ENCODE results near the gene CRNKL1.
"Not testable (repeated sequence)": the region's sequence is repeated elsewhere in the genome, so short reads cannot be mapped to it uniquely, and the experiment has no call there.

The CRNKL1 gene

DNA sequence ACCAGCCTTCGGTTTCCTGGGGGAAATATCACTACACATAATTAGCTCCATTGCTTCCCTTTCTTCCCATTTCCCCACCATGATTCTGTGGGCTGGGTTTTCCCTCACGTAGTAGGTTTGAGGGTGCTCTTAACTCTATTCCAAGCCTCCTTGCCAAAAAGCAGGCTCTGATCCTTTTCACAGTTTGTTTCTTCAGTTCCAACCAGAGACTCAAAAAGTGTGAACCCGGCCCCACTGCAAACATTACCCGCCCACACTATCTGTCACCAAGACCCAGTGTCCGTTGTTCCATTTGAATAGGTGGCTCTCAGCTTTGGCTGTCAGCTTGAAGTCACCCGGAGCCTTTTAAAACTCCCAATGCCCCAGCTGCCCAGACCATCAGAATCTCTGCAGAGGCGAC, 46.9 kb downstream of the CRNKL1 start:
- no peak for DNase-seq (ENCODE audit: low read depth)

DNA sequence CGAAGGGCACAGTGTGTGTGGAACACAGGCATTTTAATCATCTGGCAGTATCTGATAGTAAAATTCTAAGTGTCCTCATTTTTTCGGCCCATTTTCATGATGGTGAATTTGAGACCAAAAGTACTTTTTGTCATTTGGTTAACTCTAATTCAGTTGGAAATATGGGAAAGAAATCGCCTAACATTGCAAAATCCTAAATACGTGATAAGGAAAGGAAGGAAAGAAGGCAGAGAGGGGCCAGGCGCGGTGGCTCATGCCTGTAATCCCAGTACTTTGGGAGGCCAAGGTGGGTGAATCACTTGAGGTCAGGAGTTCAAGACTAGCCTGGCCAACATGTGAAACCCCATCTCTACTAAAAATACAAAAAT, 48.3 kb downstream of the CRNKL1 start:
- not testable (repeated sequence) for DNase-seq (ENCODE audit: low read depth)

DNA sequence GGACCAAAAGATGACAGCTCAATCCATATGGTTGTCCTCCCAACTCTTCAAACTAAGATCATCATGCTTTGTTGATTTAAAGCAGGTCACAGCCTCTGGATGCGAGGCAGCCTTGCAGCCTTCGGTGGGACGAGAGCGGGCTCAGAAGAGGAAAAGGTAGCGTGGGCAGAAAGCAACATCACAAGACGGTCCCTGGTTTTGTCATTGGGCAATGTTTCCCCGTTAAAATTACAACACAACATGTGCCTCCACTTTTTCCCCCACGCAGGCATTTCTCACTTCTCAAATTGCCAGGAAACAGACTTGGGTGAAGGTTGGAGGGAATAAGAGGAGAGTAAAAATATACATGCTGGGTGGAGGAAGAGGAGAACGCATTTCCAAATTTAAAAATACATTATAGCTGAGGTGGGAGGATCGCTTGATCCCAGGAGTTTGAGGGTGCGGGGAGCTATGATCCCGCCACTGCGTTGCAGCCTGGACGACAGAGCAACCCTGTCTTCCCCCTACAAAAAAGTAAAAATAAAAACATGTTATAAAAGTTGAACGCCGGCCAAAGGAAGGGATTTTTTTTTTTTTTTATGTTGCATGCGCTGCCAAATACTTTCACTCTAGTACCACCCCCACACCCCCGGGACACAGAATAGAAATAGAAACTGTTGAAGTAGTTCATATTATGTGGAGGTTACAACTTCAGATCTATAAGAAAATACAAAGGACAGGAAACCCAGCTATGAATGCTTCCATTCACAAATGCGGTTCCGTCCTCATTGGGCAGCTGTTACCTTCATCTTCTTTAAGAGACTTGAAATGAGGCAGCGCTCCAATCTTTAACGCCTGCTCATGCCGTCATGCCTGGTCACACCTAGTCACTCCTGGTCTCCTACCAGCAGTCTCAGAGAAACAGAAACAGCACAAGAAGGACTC, 49.0 kb downstream of the CRNKL1 start:
- DNase-seq (ENCODE audit: low read depth): no peak

DNA sequence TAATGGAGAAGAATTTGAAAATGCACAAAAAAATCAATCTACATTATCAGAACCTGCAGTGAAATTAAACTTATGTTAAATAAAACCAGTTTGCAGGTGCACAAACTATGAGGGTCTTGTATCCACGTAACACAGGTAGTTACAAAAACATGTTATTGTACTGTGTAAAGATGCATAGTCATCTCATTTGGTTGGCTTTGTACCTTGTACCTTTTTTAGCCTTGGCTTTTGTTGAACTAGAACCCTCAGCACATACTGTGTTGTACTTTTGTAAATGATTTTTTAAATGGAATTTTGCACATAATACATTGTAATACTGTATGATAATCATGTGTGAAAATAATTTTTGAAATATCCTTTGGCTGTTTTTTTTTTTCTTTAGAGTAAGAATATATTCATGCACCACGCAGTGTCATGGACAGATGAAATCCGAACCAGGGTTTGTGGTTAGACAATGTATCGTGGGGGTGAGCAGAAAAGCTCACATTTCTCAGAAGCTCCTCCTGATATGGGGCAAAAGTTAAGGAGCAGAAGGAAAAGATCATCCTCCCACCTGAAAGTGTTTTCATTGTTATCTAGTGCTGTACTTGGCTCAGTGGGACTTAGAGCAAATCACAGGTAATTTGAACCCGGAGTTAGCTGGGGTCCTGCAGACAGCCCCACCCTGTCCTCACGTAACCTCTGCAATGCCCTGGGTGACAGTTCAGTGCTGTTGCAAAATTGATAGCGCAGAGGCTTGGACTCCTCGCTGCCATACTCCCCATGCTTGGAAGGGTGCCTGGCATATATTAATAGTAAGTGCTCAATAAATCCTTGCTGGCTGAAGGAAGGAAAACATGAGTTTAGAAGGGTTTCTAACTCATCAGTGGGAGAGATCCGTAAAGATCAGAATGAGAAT, 49.9 kb downstream of the CRNKL1 start:
- no peak for DNase-seq (ENCODE audit: low read depth)

DNA sequence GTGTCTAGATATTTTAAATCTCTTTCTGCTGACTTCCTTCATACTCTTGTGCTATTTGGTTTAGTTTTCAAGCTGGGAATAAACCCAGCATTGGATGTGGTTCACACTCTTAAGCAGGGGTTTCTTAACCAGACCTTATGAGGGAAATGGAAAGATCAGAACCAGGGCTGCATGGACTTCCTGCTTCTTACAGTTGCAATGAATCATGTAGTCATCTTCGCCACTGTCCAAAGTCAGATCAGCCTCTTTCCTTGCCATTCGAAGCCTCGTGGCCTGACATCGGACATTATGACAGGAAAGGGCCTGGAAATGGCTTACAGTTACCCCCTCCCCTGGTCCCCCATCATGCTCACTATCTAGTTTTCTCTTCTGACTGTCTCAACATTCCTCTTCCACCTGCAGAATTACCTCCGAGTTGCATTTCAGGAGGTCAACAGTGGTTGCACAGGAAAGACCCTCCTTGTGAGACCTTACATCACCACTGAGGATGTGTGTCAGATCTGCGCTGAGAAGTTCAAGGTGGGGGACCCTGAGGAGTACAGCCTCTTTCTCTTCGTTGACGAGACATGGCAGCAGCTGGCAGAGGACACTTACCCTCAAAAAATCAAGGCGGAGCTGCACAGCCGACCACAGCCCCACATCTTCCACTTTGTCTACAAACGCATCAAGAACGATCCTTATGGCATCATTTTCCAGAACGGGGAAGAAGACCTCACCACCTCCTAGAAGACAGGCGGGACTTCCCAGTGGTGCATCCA, 51.9 kb downstream of the CRNKL1 start:
- DNase-seq (ENCODE audit: low read depth): no peak

DNA sequence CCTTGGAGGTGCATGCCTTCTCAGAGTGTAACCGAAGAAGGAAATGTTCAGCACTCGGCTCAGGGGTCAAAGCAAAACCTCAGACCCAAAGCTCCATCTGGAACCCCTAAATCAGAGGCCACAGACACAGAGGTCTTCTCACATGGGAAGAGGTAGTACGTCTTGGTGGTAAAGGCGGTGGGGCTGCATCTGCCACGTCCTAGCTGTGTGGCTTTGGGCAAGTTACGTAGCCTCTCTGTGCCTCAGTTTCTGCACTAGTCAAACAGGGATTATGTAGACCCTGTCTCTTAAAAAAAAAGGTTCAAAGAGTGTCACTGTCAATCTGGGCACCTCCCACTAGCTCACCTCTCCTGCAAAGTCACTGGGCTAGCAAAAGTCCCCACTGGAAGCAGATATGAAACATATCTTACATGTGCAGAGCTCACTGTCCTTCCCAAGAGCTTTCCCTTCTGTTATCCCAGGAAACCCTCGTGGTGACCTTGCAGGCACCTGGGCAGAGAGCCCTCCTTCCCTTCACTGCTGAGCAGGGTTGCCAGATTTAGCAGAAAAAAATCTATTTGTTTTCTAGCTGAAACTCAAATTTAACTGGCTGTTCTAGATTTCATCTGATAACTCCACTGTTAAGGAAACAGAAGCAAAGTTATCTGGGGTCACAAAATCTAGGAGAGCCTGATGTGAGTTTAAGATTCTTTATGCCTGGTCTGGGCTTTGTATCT, 53.1 kb downstream of the CRNKL1 start:
- no peak for DNase-seq (ENCODE audit: low read depth)

DNA sequence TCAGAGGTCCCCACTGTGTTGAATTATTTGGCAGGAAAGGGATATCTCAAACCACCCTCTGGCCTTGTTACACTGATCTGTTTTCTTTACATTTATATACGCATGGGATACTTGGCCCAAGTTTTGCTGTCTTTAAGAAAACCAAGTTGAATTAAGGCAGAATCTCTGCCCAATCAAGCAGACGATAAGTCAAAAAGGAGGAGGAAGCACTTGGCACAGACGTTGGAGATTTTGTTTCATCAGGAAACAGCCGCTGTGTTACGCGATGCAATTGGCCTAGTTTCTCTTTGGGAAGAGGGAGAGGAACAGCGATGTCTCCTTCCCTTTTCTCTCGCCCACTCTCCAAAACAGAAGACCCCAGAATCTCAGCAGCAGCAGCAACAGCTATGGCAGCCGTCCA, 55.3 kb downstream of the CRNKL1 start:
- DNase-seq (ENCODE audit: low read depth): no peak

DNA sequence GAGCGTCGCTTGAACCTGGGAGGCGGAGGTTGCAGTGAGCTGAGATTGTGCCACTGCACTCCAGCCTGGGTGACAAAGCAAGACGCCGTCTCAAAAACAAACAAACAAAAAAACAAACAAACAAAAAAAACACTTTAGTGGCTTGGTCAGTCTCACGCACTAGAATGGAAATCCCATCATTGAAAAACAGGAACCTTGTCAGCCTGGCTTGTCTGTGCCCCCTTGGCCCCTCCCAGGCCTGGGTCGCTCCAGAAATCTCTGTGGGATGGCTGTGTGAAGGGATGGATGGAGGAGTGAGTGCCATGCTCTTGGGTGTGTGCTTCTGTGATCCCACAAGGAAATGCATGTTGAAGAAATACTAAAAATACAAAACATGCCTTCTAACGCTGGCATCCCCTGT, 56.0 kb downstream of the CRNKL1 start:
- no peak for DNase-seq (ENCODE audit: low read depth)

DNA sequence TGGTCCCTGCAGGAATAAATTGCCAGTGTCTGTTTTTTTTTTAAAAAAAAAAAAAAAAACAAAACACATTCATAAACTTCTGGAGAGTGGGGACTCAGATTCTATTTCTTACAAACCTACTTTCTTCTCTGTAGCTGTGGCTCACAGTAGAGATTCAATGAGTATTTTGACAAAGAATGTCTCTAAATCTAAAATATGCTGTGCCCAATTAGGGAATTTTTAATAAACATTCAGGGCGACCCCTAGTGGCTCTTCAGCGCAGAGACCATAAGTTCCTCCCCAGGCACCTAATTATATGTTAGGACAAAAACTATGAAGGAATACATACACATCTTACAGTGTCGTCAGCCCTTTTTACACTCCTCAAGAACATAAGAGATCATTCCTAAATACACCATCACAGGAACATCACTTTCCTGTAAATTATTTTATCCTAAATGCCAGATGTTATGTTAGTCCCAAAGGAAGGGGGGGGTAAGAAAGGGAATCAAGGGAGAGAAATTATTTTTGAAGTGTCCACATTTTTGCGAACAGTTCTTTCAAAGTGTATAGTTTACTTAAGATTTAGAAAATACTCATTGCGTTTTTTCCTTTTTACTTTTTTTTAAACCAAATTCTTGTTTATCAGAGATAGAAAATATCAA, 56.9 kb downstream of the CRNKL1 start:
- no peak for DNase-seq (ENCODE audit: low read depth)

DNA sequence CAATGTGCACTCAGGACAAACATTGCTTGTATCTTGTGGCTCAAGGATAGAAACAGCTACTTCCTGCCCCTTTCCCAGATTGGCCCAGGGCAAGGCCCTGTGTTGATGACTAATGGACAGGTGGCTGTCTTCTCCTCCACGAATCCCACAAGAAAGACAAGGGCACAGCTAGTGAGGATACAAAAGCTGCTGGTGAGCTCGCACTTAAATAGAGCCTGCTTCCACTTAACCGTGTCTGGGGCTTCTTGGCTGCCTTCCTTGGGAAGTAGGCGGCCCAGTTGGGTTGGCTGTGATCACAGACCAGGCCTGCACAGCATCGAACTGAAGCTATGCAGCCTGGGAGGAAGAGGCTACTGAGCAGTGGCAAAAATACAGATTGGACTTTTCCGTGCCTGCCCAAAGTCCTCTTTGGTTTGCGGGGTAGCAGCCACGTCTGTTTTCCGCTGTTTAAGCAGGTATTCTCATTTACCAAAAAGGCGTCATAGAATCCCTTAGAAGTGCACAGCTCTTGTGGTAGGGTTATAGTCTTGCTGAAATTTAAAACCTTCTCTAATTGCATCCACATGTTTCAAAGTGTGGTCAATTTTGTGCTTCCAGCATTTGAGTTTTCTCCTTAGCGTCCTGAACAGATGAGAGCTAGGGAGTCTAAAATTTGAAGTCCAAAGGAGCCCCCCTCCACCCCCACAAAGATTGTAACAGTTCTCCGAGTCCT, 58.2 kb downstream of the CRNKL1 start:
- no peak for DNase-seq (ENCODE audit: low read depth)

DNA sequence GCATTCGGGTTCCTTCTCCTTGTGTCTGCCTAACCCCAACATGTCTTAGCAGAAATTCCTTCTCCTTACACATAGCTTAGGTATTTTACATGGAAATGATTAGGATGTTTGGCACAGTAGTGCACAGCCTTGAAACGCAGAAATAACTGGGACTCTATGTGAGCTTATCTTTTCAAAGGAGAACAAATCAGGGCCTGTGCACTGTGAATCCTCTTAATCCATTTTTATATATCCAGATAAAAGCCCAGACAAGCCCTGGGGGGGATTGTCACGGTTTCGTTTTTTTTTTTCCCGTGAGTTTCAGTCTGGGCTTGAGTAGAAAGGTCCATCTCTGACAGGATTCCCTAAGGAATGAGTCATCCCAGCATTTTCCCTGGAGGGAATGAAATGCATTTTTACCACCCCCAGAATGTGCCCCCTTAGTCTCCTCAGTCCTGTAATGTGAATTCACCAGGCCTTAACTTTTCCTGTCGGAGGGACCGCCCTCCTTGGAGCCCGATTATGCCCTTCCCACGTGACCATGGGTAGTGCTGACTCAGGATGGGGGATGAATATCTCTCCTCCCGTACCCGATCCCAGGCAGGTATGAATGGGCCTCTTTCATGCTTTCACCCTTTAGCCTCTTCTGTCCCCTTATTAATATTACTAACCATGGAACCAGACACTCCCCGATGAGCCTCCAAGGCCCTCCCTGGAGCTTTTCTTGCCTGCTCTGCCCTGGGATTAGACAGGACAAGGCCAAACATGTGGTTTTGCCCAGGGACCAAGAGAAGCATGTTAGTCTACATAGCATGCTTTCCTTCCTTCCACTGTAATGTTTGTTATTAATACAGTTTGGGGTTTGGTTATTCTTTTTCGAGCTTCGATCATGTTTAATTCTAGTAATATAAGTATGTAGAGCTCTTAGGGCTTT, 59.0 kb downstream of the CRNKL1 start:
- DNase-seq (ENCODE audit: low read depth): no peak

DNA sequence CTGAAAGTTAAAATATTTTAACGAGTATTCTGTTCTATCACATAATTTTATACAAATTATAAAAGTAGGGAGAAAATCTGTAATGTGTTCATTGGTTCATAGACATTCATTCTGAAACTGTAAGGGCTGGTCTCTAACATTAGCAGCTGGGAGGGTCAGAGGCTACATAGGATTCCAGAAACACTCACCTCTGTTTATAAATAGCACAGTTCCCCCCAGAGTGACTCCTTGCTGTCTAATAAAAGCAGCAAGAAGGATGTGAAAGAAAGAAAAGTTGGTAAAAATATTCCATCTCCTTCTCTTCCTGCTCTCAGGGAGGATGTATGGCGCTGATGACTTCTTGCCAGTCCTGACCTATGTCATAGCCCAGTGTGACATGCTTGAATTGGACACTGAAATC, 60.4 kb downstream of the CRNKL1 start:
- no peak for DNase-seq (ENCODE audit: low read depth)

DNA sequence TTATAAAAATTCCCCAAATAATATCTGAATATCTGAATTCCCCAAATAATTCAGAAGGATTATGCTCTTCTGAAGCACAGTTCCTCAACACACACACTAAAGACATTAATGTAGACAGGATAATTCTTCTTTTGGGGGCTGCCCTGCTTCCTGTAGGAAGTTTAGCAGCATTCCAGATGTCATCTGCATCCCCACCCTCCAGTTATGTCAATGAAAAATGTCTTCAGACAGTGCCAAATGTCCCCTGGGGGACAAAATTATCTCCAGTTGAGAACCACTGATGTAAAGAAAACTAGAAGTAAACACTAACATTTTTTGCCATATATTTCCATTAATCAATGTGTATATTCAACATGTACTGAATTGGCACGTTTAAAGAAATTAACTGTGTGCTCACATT, 61.0 kb downstream of the CRNKL1 start:
- no peak for DNase-seq (ENCODE audit: low read depth)

DNA sequence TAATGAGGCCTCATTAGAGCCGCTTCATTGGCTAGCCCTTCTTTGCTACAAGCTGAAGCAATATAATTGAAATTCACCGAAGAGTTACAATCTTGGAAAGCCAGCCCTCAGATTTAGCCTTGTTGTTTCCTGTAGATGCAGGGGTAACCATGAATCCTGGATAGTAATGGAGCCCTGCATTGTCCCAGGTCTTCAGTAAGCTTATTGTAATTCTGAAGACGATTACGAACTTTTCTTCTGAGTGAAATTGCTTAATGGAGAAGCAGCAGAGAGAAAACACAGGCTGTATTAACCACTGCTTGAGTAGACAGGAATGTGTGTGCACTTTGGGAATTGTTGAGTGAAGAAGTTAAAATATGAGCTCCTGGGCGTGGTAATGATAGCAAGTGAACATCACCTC, 61.4 kb downstream of the CRNKL1 start:
- no peak for DNase-seq (ENCODE audit: low read depth)

DNA sequence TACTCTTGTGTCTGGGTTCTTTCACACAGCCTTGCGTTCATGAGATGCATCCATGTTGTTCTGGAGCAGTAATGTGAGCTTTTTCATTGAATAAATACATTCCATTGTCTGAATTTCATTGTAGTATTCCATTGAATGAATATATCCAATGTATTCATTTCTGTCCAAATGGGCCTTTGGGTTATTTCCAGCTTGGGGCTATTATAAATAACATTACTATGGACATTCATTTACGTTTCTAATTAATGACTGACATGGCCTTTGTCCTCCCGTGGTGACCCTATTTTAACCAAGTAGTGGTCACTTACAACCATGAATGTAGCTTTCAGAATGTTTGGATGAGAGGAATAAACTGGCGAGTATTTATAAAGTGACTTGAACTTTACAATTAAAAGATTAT, 65.2 kb downstream of the CRNKL1 start:
- no peak for DNase-seq (ENCODE audit: low read depth)

DNA sequence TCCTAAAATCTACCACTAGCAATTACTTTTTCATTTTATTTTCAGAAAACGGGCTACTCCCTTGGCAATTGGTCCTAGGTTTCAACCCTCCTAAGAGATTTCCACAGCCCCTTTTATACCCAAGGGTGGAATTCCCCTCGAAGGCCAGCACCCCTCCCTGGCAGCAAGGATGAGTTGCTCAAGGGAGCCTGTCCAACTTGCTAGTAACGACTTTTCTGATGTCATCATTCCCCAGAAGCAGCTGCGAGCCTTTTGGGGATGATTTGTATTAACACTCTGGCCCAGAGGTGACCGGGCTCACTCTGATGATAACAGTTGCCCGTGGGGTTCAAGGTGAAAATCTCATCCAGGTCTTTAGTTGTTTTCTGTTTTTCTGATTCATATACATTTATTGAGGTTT, 65.8 kb downstream of the CRNKL1 start:
- no peak for DNase-seq (ENCODE audit: low read depth)
